K562 (cell line): Measurements from ENCODE around the gene TP73.

Experiments
- CTCFL ChIP-seq: IDR thresholded peaks from 2 replicates; pipeline ENCODE4 v1.6.1; 2011; ENCODE audit warnings: borderline replicate concordance, low read depth, mild to moderate bottlenecking, moderate library complexity, low read length; ENCODE audit not compliant: insufficient read depth, poor library complexity, severe bottlenecking
- EP300 ChIP-seq: IDR thresholded peaks from 2 replicates; pipeline ENCODE4 v1.6.1; 2012; ENCODE audit warnings: low read length, improper control_type of control experiment
- FOXM1 ChIP-seq, 2 experiments: fragments of 450-650 bp in 1 of 2; sonication (generic) in 1 of 2; formaldehyde crosslinking in 1 of 2; IDR thresholded peaks; 2 replicates each; pipeline versions ENCODE4 v1.6.1 to v1.9.0; 2017 to 2022; ENCODE audit warnings: low read depth in 2 of 2, mild to moderate bottlenecking in 2 of 2, missing genetic modification reagents in 1 of 2, moderate library complexity in 1 of 2
- NFRKB ChIP-seq: fragments of 450-650 bp; IDR thresholded peaks from 2 replicates; pipeline ENCODE4 v1.6.1; 2016; ENCODE audit warnings: low read depth
- PCBP2 ChIP-seq: fragments of 200-400 bp; formaldehyde crosslinking; IDR thresholded peaks from 2 replicates; pipeline ENCODE4 v1.6.1; 2018; ENCODE audit warnings: low read length, low read depth, mild to moderate bottlenecking, moderate library complexity; ENCODE audit not compliant: poor library complexity, severe bottlenecking
- PHF21A ChIP-seq: fragments of 450-650 bp; IDR thresholded peaks from 2 replicates; pipeline ENCODE4 v1.6.1; 2017; ENCODE audit warnings: low read depth, borderline replicate concordance
- POLR2A ChIP-seq: fragments of 450-650 bp; conservative IDR thresholded peaks from 2 replicates; pipeline ENCODE4 v1.6.1; 2016
- TCFL5 ChIP-seq: fragments of 250-450 bp; sonication (Bioruptor Pico); conservative IDR thresholded peaks from 2 replicates; pipeline ENCODE4 v1.6.1; 2021; ENCODE audit warnings: mild to moderate bottlenecking, moderate library complexity, matching md5 sums
- U2AF1 ChIP-seq: fragments of 200-400 bp; formaldehyde crosslinking; optimal IDR thresholded peaks from 2 replicates; pipeline ENCODE3; 2017; ENCODE audit warnings: mild to moderate bottlenecking, low read depth, low read length, moderate library complexity
- WHSC1 ChIP-seq: IDR thresholded peaks from one replicate; pipeline ENCODE4 v1.6.1; 2012; ENCODE audit warnings: low read length, control low read depth, inconsistent platforms
- TF ChIP-seq, protein P1 (sequence below), 3 experiments: IDR thresholded peaks in 2 of 3; conservative IDR thresholded peaks in 1 of 3; 2 replicates each; pipeline ENCODE4 v1.5.1; 2011 to 2012; ENCODE audit warnings: low read length in 3 of 3, mild to moderate bottlenecking in 3 of 3, control low read depth in 2 of 3, improper control_type of control experiment in 1 of 3, inconsistent platforms in 1 of 3, low read depth in 1 of 3, mixed read lengths in 1 of 3, moderate library complexity in 1 of 3; ENCODE audit not compliant: insufficient read depth in 2 of 3
- TF ChIP-seq, protein P2 (sequence below): fragments of 450-650 bp; IDR thresholded peaks from 2 replicates; pipeline ENCODE4 v1.6.1; 2016
- TF ChIP-seq, protein P3 (sequence below): fragments of 250-450 bp; sonication (Bioruptor Pico); IDR thresholded peaks from 2 replicates; pipeline ENCODE4 v1.5.0; 2021; ENCODE audit warnings: mild to moderate bottlenecking, borderline replicate concordance

DNA sequence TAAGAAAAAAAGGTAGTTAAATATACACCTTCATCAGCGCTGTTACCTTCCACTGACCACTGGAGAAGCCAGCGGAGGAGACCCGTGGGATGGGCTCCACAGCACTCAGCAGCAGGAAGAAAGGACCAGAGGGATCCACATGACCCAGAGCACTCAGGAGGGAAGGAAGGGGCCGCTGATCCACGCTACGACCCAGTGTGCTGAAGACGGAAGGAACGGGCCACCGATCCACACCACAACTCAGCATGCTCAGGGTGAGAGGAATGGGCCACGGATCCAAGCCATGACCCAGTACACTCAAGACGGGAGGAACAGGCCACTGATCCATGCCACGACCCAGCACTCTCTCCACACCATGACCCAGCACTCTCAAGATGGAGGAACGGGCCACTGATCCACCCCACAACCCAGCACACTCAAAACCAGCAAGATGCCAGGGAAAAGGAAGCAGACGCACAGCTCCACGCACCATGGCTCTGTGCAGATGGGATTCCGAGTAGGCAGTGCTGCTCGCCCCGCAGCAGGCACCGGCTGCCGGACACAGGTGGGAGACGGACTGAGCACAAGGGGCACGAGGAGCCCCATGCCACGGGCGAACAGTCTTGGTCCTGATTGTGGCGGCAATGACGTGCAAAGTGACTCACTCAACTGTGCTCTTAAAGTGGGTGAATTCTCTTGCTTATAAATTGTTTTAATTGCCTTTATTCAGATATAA, 11.1 kb upstream of the TP73 start:
- TF ChIP-seq, protein P1, sequence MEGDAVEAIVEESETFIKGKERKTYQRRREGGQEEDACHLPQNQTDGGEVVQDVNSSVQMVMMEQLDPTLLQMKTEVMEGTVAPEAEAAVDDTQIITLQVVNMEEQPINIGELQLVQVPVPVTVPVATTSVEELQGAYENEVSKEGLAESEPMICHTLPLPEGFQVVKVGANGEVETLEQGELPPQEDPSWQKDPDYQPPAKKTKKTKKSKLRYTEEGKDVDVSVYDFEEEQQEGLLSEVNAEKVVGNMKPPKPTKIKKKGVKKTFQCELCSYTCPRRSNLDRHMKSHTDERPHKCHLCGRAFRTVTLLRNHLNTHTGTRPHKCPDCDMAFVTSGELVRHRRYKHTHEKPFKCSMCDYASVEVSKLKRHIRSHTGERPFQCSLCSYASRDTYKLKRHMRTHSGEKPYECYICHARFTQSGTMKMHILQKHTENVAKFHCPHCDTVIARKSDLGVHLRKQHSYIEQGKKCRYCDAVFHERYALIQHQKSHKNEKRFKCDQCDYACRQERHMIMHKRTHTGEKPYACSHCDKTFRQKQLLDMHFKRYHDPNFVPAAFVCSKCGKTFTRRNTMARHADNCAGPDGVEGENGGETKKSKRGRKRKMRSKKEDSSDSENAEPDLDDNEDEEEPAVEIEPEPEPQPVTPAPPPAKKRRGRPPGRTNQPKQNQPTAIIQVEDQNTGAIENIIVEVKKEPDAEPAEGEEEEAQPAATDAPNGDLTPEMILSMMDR (IDR thresholded peaks at IDR 0.05 in 2 of 3, conservative IDR thresholded peaks at IDR 0.05 in 1 of 3; ENCODE audit: insufficient read depth in 2 of 3, low read depth in 1 of 3, low read length in 3 of 3), result no peak
- no peak for TF ChIP-seq PHF21A
- TF ChIP-seq, protein P2, sequence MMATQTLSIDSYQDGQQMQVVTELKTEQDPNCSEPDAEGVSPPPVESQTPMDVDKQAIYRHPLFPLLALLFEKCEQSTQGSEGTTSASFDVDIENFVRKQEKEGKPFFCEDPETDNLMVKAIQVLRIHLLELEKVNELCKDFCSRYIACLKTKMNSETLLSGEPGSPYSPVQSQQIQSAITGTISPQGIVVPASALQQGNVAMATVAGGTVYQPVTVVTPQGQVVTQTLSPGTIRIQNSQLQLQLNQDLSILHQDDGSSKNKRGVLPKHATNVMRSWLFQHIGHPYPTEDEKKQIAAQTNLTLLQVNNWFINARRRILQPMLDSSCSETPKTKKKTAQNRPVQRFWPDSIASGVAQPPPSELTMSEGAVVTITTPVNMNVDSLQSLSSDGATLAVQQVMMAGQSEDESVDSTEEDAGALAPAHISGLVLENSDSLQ, result no peak
- no peak for TF ChIP-seq CTCFL
- TF ChIP-seq TCFL5 (CRISPR knock-in tag), result no peak
- no peak for TF ChIP-seq U2AF1
- TF ChIP-seq WHSC1, result no peak
- no peak for TF ChIP-seq NFRKB
- no peak for TF ChIP-seq POLR2A
- TF ChIP-seq FOXM1 (IDR thresholded peaks at IDR 0.05; ENCODE audit: low read depth), result no peak
- no peak for TF ChIP-seq FOXM1 (CRISPR knock-in tag; IDR thresholded peaks at IDR 0.05; ENCODE audit: low read depth)
- TF ChIP-seq, protein P3, sequence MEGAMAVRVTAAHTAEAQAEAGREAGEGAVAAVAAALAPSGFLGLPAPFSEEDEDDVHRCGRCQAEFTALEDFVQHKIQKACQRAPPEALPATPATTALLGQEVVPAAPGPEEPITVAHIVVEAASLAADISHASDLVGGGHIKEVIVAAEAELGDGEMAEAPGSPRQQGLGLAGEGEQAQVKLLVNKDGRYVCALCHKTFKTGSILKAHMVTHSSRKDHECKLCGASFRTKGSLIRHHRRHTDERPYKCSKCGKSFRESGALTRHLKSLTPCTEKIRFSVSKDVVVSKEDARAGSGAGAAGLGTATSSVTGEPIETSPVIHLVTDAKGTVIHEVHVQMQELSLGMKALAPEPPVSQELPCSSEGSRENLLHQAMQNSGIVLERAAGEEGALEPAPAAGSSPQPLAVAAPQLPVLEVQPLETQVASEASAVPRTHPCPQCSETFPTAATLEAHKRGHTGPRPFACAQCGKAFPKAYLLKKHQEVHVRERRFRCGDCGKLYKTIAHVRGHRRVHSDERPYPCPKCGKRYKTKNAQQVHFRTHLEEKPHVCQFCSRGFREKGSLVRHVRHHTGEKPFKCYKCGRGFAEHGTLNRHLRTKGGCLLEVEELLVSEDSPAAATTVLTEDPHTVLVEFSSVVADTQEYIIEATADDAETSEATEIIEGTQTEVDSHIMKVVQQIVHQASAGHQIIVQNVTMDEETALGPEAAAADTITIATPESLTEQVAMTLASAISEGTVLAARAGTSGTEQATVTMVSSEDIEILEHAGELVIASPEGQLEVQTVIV, result no peak
- no peak for TF ChIP-seq EP300
- TF ChIP-seq PCBP2, result no peak
